Stimulated activated CD8-positive, alpha-beta memory T cell treated with anti-CD3 and anti-CD28 coated beads, Interleukin-2, amount 100 ng/mL, for 48 hours (primary cell): ENCODE results near the gene IL17RC.
"Not testable (repeated sequence)": the region's sequence is repeated elsewhere in the genome, so short reads cannot be mapped to it uniquely, and the experiment has no call there.

ENCODE experiments used
- DNase-seq, 2 donors: peaks; one replicate each; pipeline ENCODE4 v3.0.0-alpha.2; 2020; ENCODE audit warnings: low read depth in 2 of 2

The IL17RC gene

DNA sequence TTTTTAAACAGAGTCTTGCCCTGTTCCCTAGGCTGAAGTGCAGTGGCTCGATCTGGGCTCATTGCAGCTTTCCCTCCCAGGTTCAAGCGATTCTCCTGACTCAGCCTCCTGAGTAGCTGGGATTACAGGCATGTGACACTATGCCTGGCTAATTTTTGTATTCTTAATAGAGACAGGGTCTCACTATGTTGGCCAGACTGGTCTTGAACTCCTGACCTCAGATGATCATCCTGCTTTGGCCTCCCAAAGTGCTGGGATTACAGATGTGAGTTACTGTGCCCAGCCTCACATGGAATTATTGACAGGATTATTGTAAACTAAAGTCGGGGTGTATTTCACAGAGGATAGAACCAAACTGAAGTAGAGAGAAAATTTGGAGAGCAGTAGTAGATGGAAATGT is 21.2 kb upstream of the IL17RC start:
- DNase-seq = not testable (repeated sequence)

DNA sequence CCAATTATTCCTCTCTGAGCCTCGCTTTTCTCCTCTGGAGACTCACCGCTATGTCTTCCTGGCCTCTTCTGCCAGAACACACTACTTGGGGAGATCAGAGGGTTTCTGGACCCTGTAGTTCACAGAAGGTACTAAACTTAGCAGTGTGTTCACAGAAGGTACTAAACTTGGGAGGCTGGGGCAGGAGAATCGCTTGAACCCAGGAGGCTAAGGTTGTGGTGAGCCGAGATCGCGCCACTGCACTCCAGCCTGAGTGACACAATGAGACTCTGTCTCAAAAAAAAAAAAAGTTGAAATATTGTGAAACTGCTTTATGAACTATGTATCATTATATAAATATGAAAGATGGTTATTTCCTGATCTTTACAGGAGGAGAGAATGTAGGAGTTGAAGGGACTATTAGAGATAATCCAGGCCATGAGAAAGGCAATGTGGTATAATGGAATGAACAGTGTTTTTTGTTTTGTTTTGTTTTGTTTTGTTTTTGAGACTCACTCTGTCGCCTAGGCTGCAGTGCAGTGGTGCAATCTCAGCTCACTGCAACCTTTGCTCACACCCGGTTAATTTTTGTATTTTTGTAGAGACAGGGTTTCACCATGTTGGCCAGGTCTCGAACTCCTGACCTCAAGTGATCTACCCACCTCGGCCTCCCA is 20.0 kb upstream of the IL17RC start:
- not testable (repeated sequence) for DNase-seq

DNA sequence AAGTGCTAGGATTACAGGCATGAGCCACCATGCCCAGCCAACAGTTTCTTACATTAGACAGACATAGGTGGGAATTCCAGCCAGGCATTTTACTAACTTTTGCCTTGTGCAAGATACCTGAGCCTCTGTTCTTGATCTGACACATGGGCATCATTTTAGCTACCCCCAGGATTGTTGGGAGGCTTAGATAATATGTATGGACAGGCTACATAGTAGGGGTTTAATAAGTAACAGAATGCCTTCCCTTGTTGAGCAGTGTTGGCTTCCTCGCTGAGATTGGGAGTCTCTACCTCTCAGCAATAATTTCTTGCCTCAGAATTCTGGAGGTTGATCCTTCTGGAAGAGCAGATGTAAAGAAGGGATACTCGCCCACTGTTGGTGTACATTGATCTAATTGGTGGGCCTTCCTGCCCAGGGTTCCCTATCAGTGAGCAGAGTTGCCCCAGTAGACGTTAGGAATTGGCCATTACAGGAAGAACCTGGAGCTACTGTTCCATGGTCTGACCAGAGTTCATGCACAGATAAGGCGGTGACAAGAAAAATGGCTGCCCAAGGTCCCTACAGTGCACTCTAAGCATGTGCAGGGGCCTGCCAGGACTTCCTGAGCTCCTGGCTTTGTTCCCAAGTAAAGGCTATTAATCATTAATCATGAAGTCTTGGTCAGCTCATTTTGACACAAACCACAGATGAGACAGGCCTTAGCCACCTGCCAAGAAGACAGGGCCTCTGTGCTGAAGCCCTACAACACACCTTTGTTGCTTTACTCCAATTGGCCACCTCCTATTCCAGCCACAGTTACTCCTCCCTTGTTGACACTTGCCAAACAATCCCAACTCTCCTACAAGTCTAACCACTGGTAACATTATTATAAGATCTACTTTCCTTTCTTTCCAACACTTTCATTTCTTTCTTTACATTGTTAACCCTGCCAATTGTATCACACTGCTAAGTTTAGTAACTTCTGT is 19.2 kb upstream of the IL17RC start:
- no peak for DNase-seq

DNA sequence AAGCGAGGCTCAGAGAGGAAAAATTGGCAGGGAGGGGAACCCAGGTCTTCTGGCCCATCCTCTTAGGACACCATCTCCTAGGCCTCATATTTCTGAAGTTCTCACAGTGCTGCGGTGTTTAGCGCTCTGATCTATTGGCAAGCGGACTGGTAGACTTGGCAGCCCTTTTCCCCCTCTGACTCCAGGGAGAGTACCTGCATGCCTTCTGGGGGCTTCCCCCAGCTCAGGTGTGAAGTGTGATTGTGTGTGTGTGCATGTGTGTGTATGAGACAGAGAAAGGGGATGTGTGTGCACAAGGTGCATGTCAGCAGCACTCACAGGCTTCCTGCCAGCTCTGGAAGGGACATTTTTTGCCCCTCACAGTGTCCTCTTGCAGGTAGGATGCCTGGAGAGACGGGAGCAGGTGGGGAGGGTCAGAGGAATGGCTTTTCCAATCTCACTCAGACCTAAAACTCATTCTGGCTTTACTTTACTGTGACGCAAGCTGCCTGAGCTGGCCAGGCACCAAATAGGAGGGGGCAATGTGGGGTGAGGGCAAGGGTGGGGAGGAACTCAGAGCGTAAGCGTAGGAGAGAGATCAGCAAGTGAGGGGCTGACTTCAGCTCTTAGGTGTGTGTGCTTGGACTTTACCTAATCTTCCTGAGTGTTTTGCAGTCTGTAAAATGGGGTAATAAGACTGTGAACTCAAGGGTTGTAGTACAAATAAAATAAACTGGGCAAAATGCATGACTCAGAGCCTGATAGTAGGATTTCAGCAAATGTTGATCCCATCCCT is 18.2 kb upstream of the IL17RC start:
- no peak for DNase-seq

DNA sequence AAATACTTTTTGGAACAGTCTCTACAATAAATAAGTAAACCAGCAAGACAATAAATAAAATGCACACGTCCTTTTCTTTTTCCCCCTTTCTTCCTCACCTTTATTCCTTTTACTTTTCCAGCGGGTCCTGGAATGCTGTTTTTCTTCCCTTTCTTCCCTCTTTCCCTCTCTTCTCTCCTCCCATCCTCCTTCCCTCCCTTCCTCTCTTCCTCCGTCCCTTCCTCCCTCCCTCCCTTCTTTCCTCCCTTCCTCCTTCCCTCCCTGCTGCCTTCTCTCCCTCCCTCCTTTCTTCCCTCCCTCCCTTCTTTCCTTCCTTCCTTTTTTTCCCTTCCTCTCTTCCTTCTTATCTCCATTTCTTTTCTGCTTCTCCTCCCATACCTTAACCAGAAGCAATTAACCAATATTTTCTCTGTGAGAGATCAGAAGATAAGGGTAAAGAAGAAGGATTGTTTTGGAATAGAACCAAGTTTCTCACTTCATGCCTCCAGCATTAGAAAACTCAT is 17.6 kb upstream of the IL17RC start:
- no peak for DNase-seq

DNA sequence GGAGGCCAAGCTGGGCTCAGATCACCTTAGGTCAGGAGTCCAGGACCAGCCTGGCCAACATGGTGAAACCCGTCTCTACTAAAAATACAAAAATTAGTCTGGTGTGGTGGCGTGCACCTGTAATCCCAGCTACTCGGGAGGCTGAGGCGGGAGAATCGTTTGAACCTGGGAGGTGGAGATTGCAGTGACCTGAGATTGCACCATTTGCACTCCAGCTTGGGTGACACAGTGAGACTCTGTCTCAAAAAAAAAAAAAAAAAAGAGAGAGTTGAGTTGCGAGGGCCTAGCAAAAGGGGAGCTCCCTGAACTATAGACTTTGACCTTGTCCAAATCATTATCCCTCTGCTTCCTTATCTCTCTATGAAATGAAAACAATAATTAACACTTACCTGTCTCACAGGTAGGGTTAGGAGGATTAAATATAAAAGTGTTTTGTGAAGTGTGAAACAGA is 15.9 kb upstream of the IL17RC start:
- not testable (repeated sequence) for DNase-seq

DNA sequence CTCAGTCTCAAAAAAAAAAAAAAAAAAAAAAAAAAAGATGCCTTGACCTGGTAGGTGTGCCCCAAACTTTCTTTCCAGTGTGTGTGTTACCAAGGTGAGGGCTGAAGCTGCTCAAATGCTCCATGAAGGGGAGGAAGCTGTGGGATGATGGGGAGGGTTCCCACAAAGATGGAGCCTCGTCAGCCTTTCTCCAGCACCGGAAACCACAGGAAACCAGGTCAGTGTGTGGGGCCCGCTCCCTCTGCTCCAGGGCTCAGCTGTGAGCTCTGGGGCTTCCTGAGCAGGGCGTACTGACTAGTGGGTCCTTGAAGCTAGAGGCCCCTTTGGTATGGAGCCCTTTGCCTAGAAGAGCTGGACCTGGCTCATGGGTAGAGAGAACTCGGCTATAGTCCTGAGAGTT is 14.9 kb upstream of the IL17RC start:
- peak in 1 of 2 donors; percentile 23 for DNase-seq

DNA sequence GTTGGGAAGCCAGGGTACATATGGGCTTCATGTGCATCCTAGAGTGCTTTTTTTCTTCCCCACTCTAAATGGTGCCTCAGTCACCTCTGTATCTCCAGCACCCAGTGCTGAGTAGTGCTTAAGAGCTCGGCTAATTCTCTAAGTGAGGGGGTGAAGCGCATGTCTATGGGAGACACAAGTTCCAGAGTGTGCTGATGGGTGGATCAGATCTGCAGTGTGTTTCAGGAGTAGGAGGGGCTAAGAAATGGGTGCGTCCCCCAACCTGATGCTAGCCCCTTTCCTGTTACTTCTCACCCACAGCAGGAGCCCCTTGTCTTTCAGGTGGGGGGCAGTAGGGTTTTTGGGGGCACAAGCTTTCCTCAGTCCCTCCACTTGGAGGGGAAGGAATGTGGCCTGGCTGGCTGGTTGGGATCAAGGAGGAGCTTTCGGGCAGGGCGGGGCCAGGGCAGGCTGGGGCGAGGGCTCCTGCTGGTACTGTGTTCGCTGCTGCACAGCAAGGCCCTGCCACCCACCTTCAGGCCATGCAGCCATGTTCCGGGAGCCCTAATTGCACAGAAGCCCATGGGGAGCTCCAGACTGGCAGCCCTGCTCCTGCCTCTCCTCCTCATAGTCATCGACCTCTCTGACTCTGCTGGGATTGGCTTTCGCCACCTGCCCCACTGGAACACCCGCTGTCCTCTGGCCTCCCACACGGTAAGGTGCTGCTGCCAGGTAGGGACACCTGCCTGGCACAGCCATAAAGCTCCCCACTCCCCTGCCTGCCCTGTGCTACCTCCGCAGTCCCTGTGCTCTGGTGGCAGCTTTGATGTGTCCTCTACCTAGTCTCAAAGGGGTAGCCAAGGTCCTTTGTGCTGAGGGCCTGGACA is 14.3 kb upstream of the IL17RC start, which contains the start of gene IL17RE:
IL17RE (plus strand) TSS at position 477 of the 866 bp plus-strand sequence; CDS start at position 562, 85 bp downstream.
- DNase-seq = no peak

DNA sequence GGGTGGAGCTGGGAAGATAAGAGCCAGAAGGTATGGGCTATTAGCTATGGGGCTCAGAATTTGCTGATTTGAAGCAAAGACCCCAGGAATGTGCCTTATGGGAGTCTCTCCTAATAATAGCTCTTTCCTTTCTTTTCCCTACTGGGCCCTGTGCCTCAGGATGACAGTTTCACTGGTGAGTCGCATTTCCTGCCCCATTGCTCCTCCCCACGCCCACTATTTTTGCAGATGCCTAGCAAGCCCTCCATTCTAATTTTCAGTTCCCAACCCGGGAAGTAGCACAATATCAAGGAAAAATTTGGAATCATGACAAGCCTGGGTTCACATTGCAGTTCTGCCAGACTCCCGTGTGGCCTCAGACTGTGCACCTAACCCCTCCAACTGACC is 13.7 kb upstream of the IL17RC start:
- DNase-seq = no peak

DNA sequence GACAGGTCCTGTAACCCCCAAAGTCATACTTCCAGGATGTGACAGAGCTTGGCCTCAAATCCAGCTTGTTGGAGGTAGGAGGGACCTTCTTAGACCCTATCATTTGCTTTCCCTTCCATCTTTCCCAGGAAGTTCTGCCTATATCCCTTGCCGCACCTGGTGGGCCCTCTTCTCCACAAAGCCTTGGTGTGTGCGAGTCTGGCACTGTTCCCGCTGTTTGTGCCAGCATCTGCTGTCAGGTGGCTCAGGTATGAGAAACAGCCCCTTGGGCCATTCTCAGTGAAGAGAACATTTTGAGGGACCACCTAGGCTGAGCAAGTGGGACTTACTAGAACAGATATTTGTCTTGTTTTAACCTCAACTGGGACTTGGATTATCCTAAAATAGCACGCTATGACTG is 13.0 kb upstream of the IL17RC start:
- no peak for DNase-seq

DNA sequence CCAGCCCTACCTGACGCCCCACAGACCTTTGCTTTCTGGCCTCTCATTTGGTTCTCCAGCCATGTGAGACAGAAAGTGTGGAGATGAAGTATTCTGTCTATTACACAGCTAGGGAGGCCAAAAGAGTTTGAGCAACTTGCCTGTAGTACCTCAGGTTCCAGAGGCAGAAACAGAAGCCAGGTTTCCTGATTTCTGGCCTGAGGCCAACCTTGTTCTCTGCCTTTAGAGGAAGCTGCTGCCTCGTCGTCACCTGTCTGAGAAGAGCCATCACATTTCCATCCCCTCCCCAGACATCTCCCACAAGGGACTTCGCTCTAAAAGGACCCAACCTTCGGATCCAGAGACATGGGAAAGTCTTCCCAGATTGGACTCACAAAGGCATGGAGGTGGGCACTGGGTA is 10.4 kb upstream of the IL17RC start:
- no peak for DNase-seq

DNA sequence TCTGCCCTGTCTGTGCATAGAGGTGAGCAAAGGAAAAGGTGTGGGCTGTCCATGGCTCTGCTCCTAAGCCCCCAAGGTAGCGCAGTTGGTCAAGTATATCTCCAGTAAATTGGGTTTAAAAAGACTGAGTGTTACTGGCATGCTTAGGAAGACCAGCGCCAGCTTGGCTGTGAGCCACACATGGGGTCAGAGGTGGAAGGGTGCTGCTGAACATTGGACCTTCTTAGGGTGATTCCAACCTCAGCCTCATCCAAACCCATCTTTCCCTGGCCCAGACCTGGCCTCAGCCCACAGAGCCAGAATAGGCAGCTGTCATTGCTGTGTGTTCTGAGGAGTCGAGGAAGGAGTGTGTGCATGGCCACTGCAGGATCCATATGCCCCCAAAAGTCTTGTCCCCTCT is 8.6 kb upstream of the IL17RC start:
- DNase-seq = no peak

DNA sequence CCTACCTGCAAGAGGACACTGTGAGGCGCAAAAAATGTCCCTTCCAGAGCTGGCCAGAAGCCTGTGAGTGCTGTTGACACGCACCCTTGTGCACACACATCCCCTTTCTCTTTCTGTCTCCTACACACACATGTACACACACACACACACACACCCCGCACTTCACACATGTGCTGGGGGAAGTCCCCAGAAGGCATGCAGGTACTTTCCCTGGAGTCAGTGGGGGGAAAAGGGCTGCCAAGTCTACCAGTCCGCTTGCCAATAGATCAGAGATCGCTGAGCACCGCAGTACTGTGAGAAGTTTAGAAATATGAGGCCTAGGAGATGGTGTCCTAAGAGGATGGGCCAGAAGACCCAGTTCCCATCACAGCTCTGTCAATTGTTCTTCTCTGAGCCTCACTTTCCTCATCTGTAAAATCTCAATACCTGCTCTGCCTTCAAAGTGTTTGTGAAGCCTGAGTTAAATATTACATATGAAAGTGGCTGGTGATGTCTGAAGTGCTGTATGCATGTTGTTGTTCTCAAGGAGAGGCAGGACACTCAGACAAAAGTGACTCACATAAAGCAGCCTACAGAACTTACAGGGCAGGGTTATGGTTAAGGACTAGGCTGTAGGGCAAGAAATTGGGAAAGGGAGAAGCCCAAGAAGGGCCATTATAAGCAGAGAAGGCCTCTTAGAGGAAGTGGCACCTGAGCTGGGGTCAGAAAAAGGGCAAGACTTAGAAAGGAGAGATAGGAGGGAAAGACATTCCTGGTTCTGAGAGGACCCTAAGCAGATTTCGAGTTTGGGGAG is 7.5 kb upstream of the IL17RC start:
- DNase-seq = no peak

DNA sequence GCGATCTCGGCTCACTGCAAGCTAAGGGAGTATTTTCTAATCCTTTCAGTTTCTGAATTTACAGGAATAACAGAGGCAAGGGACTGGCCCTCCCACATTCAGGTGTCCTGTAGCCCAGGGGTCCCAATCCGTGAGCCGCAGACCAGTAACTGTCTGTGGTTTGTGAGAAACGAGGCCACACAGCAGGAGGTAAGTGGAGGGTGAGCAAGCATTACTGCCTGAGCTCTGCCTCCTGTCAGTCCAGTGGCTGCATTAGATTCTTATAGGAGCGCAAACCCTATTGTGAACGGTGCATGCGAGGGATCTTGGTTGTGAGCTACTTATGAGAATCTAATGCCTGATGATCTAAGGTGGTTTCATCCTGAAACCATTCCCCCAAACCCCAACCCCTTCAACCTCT is 5.0 kb upstream of the IL17RC start:
- DNase-seq = no peak

DNA sequence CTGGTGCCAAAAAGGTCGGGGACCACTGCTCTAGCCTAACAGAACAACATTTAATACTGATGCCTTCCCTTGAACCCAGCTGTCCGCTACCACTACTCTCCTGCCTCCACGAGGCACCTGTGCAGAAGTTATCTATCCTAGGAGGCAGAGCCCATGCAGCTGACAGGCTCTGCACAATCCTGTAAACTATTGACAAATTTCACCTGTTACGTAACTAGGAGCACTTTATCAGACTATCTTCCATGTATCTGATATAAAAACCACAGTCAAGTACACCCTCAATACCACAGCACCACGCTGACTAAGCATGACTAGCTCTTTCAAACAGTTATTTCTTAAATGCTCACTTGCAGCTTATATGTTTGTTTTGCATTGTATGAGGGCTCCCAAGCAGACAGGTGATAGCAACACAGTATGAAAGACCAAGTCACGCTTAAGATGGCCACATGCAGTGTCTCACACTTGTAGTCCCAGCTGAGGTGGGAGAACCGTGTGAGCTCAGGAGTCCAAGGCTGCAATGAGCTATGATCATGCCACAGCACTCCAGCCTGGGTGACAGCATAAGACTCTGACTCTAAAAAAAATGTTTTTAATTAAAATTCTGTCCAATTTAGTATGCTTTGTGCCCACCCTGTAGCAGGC is 4.5 kb upstream of the IL17RC start:
- DNase-seq = no peak

DNA sequence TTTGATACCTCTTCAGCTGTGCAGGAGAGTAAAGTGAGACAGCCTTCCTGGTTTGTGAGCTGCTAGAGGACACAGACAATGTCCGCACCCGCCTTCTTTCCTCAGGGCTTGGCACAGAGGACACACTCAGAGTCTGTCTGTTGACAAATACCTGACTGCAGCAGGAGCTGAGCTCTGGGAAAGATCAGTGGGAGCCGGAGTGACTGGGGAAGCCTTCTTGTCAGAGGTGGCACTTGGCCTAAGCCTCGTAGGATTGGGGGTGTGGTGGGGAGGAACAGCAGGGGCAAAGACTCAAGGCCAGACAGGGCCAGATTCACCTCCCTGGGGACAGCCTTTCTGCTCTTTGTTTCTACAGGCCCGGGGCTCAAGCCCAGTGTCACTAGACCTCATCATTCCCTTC is 3.3 kb upstream of the IL17RC start:
- no peak for DNase-seq

DNA sequence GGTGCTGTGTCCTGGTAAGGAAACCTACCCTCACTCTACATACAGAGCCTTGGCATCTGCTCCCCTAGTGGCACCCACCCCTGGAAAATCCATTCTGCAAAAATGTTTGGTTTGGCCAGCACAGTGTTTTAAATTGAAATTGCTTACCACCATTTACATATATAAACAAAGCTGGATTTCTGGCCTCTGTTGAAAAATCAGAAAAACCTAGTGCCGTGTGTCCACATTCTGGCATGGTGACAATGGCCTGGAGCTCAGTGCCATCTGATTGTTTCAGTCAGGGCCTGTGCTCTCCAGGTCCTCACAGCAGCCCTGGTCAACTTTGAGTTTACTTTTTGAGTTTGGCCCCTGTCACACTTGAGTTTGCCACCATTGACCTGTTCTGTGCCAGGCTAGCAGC is 2.9 kb upstream of the IL17RC start:
- DNase-seq = no peak

DNA sequence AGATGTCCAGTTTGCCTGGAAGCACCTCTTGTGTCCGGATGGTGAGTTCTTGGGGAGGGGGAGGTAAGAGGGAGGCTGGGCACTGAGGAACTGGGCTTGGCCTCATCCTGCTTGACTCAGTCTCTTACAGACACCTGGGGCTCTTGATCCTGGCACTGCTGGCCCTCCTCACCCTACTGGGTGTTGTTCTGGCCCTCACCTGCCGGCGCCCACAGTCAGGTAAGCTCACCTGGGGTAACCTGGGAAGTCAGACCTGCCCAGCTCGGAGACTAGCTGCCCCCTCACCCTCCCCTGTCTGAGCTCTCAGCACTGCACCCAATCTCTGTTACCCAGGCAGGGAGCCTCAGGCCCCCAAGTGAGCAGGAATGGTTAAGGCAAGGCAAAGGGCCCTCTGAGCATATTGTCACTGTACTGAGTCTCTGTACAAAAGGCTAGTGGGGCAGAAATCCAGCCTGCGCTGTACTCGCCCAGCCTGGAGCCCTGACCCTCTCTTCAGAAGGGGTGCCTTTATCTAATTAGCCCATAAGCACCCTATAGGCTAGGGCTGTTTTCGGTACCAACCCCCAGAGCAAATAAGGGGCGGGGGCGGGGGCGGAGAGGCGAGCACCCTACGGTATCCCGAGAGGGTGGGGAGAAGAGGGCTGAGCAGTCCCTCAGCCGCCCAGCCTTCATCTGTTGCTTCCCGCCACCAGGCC is 2.2 kb upstream of the IL17RC start:
- DNase-seq = no peak
